Measurements from ENCODE around the gene HIGD1A.

HIGD1A gene

DNA sequence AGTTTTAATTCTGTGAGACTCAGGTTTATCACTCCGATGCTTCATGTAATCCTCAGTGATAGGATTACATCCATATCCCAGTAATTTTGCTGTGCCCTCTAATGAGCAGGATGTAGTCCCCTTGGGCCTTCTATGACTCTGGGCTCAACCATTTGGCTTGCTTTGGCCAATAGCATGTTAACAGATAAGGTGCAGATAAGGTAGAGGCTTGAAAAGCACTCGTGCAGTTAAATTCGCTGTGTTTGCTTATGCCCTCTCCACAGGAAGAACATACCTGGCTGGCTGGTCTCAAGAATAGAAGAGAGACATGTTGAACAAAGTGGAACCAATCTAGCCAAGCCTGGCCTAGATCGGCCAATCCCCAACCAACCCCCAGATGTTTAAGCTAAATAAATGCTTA lies 51.3 kb downstream of the HIGD1A start:
- DNase-seq: no peak

GRCh38 chr3:42752441-42752840 lies 51.8 kb downstream of the HIGD1A start:
- no peak for DNase-seq

GRCh38 chr3:42751609-42752008 lies 52.7 kb downstream of the HIGD1A start:
- DNase-seq: no peak

DNA sequence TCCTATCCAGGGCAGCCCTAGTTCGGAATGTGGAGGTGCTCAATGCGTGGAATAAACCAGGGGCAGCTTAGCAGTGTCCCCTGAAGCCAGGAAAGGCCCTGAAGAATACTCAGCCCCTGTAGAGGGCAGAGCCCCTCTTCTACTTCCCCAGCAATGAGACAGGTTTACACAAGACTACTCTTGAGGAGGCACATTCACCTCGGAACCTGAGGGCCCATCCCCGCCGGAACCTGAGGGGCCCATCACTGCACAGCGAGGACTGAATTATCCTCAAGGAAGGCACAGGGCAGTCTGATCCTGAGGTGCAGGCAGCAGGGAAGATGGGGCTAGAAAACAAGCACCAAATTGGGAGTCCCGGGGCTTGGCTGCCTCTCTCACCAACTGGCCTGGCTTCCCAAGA lies 53.5 kb downstream of the HIGD1A start:
- no peak for DNase-seq

- DNase-seq: peak; percentile 68
Observed at GRCh38 chr3:42749753-42750231, 54.5 kb downstream of the HIGD1A start.

DNA sequence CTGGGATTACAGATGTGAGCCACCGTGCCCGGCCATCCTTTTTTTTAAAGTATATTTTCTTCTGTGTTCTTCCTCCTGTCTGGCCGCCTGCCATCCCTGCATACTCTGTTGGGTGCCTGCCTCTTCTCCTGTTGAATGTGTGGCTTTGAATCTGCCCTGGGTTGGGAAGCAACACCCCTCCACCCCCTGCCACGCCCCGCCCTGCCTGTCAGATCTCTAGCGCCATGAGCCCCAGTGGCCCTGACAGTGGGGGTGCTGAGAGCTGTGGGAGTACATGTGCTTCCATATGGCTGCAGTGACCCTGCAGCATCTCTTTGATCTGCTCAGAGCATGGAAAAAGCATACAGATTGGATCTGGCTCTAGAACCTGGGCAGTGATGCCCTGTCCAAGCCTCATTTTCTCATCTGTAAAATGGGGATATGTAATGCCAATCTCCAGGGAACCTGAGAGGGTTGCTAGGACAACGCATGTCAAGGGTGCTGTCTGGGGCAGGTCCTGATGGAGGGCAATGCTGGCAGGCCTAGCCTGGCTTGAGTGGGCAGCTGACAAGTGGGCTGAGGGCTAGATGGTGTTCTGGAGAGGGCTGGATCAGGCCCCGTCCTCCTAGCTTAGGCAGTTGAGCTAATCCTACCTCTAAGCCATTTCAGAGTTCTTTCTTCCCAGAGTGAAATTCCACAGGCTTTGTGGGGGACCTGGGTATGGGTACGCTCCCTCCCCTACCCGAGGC lies 55.1 kb downstream of the HIGD1A start:
- no peak for DNase-seq

DNA sequence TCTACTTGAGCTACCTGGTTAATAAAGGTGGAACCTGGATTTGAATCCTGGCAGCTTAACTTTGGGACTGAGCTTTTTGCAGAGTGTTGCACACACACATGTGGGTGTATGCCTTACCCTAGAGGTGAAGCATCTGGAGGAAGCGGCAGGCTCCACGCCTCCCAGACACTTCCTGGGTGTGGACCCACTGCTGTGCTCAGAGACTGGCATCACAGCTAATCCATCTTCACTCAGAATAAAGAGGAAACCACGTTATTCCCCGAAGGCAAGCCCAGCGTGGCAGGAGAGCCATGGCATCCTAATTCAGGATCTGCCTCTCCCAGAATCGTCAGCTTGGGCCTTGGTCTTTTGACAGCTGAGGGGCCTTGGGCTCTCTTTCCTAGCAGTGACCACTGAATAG lies 56.7 kb downstream of the HIGD1A start:
- no peak for DNase-seq

DNA sequence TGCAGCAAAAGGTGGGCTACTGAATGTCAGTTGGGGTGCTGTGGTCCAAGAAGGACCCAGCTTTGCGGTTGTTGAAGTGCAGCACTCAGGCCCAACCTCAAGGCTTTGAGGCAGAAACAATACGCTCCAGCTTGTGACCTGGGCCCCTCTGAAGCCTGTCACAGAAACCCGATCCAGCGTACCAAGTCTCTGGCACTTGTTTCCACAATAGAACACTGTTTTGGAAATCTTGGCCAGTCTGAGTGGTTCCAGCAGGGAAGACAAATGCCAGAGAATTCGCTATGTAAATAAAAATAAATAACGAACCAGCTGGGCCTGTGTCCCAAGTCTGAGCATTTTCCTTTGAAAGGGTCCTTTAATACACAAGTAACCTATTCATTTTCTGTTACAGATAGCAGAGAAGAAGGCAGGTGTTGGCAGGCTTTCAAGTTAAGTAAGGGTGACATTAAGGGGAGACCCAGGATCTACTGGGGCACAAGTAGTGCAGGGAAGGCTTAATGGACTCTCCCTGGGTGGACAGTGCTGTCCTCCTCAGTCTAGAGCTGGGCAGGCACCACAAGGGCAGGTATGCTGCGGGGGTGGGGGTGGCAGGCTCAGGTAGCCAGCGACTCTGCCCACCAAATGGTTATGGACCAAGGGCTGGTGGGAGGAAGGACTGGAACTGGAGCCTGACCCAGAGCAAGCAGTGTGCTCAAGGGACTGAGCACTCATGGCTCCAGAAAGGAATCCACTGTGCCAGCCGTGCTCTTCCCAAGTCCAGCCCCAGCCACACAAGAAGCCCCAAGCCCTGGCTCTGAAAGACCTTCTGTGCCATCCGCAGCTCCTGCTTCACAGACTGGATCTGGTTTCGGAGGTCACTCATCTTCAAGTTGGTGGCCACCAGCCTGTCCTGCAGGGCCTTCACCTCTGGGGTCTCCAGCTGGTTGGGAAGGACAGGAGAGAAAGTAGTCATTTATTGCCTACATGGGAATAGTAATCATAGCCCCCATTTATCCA lies 57.5 kb downstream of the HIGD1A start:
- no peak for DNase-seq

DNA sequence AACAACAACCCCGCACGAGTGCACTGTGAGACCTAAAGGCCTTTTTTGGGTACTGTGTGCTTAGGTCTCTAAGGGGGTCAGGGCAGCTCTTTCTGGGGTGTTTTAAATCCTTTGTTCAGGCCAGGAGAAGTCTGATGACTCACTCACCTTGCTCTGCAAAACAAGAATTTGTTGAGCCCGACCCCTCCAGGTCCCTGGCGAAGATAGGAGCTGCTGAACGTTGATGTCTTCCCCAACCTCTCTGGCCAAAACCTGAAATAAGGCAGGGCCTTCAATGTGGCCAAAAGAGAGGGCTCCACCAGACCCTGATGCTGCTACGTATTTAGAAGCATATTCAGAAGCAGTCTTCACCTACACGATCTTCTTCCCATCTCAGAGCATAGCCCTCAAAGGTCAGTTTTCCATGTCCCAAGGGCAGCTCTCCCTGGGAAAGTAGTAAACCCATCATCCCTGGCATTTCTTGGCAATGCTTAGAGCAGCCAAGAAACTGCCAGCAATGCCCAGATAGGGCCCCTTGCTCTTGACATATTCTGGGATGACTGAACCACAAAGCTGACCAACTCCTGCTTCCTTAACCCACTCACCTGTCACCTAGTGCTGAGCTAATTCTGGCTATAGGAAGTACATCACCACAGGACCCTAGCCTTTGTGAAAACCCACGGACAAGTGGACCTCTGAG lies 58.4 kb downstream of the HIGD1A start:
- DNase-seq: no peak

DNA sequence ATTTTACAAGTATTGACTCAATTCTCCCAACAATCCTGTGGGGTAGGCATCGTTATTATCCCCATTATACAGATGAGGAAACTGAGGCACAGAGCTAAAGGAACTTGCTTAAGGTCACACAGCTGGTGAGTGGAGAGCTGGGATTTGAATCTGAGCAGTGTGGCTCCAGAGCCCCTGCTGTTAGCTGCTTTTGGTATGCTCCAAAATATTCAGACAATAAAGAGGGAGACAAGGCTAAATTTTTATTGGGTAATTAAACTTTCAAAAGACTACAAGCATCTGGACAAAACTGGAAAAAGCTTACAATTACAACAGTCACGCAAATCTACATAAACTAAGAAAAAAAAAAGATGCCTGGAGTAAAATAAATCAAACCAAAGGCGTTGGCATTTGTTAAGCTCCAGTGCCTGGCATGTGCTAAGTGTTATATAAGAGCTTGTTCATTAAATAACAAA lies 59.0 kb downstream of the HIGD1A start:
- no peak for DNase-seq

- no peak for DNase-seq
Observed at GRCh38 chr3:42743204-42743995, 60.9 kb downstream of the HIGD1A start.

DNA sequence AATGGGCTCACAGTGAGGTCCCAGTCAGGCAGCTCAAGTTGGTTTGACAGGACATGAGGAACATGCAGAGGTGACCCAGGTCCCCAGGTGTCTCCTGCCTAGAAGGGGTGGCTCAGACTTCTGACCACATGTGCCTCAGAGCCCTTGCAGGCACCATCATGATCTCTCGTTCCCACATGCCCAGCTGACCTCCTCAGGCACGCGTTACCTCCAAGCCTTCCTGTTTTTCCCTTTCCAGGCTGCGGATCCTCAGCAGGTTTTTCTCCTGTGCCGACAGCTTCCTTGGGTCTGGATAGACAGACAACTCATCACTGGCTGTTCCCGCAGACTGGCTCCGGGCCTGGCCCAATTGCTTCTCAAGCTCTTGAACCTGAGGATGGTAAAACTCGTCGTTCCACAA lies 61.6 kb downstream of the HIGD1A start:
- DNase-seq: no peak

GRCh38 chr3:42742259-42742658 lies 62.0 kb downstream of the HIGD1A start:
- no peak for DNase-seq

GRCh38 chr3:42741796-42742195 lies 62.5 kb downstream of the HIGD1A start:
- DNase-seq: no peak

GRCh38 chr3:42739401-42740158 lies 64.7 kb downstream of the HIGD1A start:
- peak; percentile 5 for DNase-seq

- DNase-seq: no peak
Observed at GRCh38 chr3:42736531-42736930, 67.8 kb downstream of the HIGD1A start.

GRCh38 chr3:42736081-42736480 lies 68.2 kb downstream of the HIGD1A start:
- no peak for DNase-seq

GRCh38 chr3:42735615-42736014 lies 68.7 kb downstream of the HIGD1A start:
- DNase-seq: no peak

GRCh38 chr3:42735019-42735418 lies 69.3 kb downstream of the HIGD1A start:
- DNase-seq: no peak

- no peak for DNase-seq
Observed at GRCh38 chr3:42734263-42734860, 69.9 kb downstream of the HIGD1A start.
